Small intestine (tissue), 7 donors: ENCODE results near the gene IQCM. TPM values are rescaled to one million over a fixed set of nuclear protein-coding genes. Genes with fewer than 3 reads are reported as not detected.
"Not testable (repeated sequence)": the region's sequence is repeated elsewhere in the genome, so short reads cannot be mapped to it uniquely, and the experiment has no call there.

Experiments used
- DNase-seq, 2 donors: peaks; one replicate each; pipeline versions ENCODE4 v3.0.0 to v3.0.0-alpha.2; 2013
- FAIRE-seq: peaks from 2 replicates; lab custom pipeline; 2012; peaks lifted over from hg19 to GRCh38; lab: Jason Lieb, UNC
- H3K27ac ChIP-seq, 3 donors: one replicate each; pipeline ENCODE4 v1.5.1; 2013; ENCODE audit warnings: low read length in 2 of 3, mild to moderate bottlenecking in 2 of 3, control low read depth in 1 of 3, inconsistent platforms in 1 of 3, low read depth in 1 of 3, moderate library complexity in 1 of 3
- H3K27me3 ChIP-seq, 3 donors: one replicate each; pipeline ENCODE4 v1.6.1; 2013; ENCODE audit warnings: low read length in 3 of 3, inconsistent platforms in 1 of 3; ENCODE audit not compliant: control insufficient read depth in 3 of 3, insufficient read depth in 3 of 3
- H3K36me3 ChIP-seq, 3 donors: one replicate each; pipeline ENCODE4 v1.6.1; 2013; ENCODE audit warnings: low read length in 3 of 3, inconsistent platforms in 1 of 3, low read depth in 1 of 3, mild to moderate bottlenecking in 1 of 3, moderate library complexity in 1 of 3; ENCODE audit not compliant: control insufficient read depth in 3 of 3, insufficient read depth in 2 of 3
- H3K4me1 ChIP-seq, 3 donors: one replicate each; pipeline ENCODE4 v1.6.1; 2013; ENCODE audit warnings: low read length in 2 of 3, inconsistent platforms in 1 of 3, low read depth in 1 of 3, mild to moderate bottlenecking in 1 of 3, moderate library complexity in 1 of 3; ENCODE audit not compliant: control insufficient read depth in 3 of 3, insufficient read depth in 2 of 3
- H3K4me3 ChIP-seq, 3 donors: one replicate each; pipeline ENCODE4 v1.5.1; 2013; ENCODE audit warnings: low read length in 3 of 3, control low read depth in 1 of 3, inconsistent platforms in 1 of 3, low read depth in 1 of 3, mild to moderate bottlenecking in 1 of 3, moderate library complexity in 1 of 3
- H3K9me3 ChIP-seq, 2 donors: one replicate each; pipeline ENCODE4 v1.6.1; 2013; ENCODE audit warnings: low read depth in 1 of 2, low read length in 1 of 2; ENCODE audit not compliant: control insufficient read depth in 2 of 2, insufficient read depth in 1 of 2
- WGBS, 3 donors: extraction: QIAGEN DNeasy Blood & Tissue Kit; methylation state at CpG; one replicate each; pipeline ENCODE4 v1.1.7; 2013; 5-methylcytosine and 5-hydroxymethylcytosine counted together
- polyA plus RNA-seq, 4 donors: library from polyadenylated mRNA; stranded (reverse) in 3 of 4; unstranded in 1 of 4; fragments of 200-250 nt in 3 of 4; fragments of 120-200 nt in 1 of 4; gene quantifications; one replicate each; pipeline versions ENCODE4 v1.2.1 to v1.2.3, GENCODE V29; 2013
- donor health status: healthy with polysubstance abuse.
- donor health status: control.
- donor health status: control.
- donor health status: Bipolar disorder and iron deficiency.
- donor health status: healthy.

The IQCM gene
- polyA plus RNA-seq, 4 donors, result 0.38 TPM; not detected in 3

DNA sequence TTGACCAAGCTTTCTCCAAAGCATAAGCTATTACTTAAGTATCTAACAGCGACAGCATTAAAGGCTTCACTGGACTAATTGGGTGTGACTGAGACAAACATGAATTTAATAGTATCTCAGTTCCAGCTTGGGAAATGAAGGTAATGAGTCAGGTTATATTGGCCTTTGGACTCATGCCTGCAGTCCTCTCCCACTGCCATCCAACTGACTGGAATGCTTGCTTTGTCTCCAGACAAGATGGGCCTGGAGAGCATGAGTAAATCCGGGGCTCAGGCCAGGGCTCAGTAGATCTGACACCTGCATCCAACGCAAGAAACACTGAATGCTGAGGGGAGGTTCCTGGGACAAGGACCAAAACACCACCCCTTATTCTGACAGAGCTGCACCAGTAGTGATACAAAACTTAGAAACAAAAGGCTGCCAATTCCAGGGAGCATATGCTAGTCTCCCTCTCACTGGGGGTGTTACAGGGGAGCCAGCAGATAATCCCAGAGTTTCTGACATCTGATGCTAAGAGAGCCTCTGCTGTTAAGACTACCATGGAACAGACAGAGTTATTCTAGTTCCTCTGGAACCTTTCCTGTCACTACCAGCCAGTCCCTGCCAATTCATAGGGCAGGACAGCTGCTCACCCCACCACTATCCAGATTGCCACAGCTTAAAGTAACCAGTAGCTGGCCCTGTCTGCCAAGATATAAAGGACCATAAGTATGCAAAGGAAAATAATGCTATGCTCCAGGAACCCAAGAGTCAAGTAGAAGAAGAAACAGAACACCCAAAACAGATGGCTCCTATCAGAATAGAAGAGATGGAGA, 293.8 kb downstream of the IQCM start:
- peak; percentile 36 to 59 for DNase-seq
- Histone ChIP-seq H3K27me3 (no peaks in the 10 kb centered on the region), H3K4me1 (no peaks in the 10 kb centered on the region), H3K27ac (no peak overlapping the region), H3K36me3 (no peaks in the 10 kb centered on the region), H3K4me3 (no peak overlapping the region), H3K9me3 (no peaks in the 10 kb centered on the region)
- WGBS, 3 donors, result 23 to 57% (median 50%) methylated on average over 3 of the region's 3 CpGs
- FAIRE-seq, result no peak

DNA sequence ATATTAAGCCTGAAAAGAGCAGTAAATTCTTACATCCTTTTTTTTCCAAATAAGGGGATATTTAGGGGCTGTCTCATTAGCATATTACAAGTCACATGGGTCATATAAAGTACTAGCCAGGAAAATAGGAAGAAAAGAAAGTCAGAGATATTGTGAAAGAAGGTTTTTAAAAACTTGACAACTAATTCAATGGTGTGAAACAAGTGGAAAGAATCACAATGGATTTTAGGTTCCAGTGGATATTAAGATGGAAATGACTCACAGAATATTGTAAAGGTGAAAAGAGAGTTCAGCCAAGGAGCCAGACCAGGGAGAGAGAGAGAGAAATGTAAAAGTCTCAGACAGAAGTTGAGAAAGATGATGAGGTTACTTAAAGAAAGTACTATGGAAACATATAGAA, 297.2 kb downstream of the IQCM start:
- FAIRE-seq, result no peak
- DNase-seq, result no peak
- Histone ChIP-seq H3K27me3 (no peaks in the 10 kb centered on the region), H3K4me1 (no peaks in the 10 kb centered on the region), H3K4me3 (no peak overlapping the region), H3K27ac (no peak overlapping the region), H3K9me3 (no peaks in the 10 kb centered on the region), H3K36me3 (no peaks in the 10 kb centered on the region)

DNA sequence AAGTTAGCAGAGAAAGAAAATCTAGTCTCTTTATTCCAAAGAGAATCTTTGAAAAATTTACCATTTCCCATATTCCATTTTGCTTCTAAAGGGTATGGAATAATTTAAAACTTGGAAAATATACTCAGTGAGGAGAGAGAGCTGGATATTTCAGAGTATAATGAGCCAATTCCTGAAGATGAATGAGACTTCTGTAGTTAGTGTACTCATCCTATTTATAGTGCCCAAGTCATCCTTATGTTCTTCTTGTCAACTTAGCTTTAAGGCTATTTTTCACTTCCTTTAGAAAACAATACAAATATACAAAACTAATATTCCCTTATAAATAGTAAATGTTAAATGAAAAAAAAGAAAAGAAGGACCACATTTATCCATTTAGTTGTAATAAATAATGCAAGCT, 302.6 kb downstream of the IQCM start:
- H3K4me3 ChIP-seq, result no peak overlapping the region
- no peak overlapping the region for H3K27ac ChIP-seq
- peaks cover 0 to 8% of the 10 kb centered on the region in 2 donors for H3K9me3 ChIP-seq
- no peaks in the 10 kb centered on the region for H3K27me3 ChIP-seq
- FAIRE-seq (no peak), DNase-seq (no peak)
- H3K4me1 ChIP-seq, result no peaks in the 10 kb centered on the region
- H3K36me3 ChIP-seq, result no peaks in the 10 kb centered on the region

DNA sequence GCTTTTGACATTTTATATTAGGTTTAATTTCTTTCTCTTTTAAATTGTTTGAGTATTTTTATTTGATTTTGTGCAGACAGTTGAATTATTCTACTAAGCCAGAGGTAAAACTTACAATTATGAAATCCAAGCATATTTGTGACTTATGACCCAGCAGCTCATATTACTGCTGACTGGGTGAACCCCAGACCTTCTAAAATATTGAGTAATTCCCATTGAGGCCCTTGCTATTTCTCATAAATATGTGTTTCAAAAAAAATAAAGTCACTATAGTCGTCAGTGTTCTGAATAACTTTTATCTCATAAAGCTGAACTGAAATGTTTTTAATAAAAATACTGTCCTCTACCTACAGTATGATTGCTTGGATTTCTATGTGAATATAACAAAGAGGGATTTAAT, 303.1 kb downstream of the IQCM start:
- DNase-seq (no peak), FAIRE-seq (no peak)
- Histone ChIP-seq H3K4me1 (no peaks in the 10 kb centered on the region), H3K9me3 (peaks cover 0 to 13% of the 10 kb centered on the region in 2 donors), H3K27me3 (no peaks in the 10 kb centered on the region), H3K36me3 (no peaks in the 10 kb centered on the region), H3K4me3 (no peak overlapping the region), H3K27ac (no peak overlapping the region)
- 56 to 66% (median 62%) methylated on average over 1 of the region's 1 CpG for WGBS, 3 donors

DNA sequence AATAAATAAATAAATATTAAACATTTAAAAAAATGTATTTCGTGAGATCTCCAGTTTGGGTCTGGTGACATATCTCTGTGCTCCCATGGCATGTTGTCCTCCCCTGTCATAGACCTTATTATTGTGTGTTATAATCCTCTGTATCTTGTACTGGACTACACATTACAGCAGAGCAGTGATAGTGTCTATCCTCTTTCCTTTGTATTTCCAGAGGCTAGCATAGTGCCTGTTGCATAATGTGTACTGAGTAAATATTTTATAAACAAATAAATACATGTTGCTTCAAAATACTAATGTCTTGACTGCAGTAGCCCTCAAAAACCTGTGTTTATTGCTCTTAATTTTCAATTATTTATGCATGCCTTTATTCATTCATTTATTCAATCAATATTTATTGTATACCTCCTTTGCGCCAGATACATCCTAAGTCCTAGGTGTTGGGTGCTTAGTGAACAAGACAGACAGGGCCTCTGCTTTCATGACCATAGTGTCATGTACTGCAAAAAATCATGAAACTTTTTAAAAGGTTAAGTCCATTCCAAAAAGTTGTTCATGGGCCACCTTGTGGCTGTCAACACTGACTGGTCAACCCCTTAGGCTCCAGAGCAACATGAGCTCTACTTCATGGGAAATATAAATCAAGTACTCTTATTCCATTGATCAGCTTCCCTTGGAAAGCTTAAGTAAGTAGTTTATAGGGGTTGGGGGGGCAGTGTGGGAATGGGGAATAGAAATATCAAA, 303.9 kb downstream of the IQCM start:
- Histone ChIP-seq H3K9me3 (peaks cover 0 to 13% of the 10 kb centered on the region in 2 donors), H3K36me3 (no peaks in the 10 kb centered on the region), H3K27ac (no peak overlapping the region), H3K4me1 (no peaks in the 10 kb centered on the region), H3K4me3 (no peak overlapping the region), H3K27me3 (no peaks in the 10 kb centered on the region)
- DNase-seq (no peak), FAIRE-seq (no peak)
- 89 to 93% (median 90%) methylated on average over 2 of the region's 2 CpGs for WGBS, 3 donors

DNA sequence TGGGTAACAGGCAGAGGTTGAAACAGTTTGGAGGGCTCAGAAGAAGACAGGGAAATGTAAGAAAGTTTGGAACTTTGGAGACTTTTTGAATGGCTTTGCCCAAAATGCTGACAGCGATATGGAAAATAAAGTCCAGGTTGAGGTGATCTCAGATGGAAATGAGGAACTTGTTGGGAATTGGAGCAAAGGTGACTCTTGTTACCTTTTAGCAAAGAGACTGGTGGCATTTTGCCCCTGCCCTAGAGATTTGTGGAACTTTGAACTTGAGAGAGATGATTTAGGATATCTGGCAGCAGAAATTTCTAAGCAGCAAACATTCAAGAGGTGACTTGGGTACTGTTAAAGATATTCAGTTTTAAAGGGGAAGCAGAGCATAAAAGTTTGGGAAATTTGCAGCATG, 308.3 kb downstream of the IQCM start:
- not testable (repeated sequence) for FAIRE-seq, H3K27ac ChIP-seq, H3K4me1 ChIP-seq, H3K36me3 ChIP-seq, H3K4me3 ChIP-seq, DNase-seq, H3K27me3 ChIP-seq
- WGBS, 3 donors, result 85 to 100% (median 90%) methylated on average over 1 of the region's 1 CpG
- peaks cover 0 to 13% of the 10 kb centered on the region in 2 donors for H3K9me3 ChIP-seq

DNA sequence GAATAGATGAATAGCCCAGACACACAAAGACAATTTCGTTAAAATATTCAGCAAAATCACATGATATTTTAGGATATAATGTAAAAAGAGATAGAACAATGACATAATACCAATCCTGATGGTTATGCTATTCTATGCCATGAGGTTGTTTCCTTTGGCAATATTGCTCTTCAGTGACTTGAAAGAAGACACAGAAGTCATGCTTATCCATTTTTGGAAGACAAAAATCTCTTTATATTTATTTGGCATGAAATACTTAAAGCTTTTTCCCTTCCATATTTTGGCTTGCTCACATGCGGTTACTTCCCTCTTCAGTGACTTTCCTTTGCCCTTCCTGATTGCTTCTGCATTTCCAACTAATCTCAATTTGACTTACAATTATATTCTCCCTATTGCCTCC, 314.8 kb downstream of the IQCM start:
- FAIRE-seq (no peak), DNase-seq (no peak)
- no peaks in the 10 kb centered on the region for H3K9me3 ChIP-seq
- H3K27ac ChIP-seq, result no peak overlapping the region
- no peaks in the 10 kb centered on the region for H3K36me3 ChIP-seq
- 68 to 75% (median 70%) methylated on average over 2 of the region's 2 CpGs for WGBS, 3 donors
- no peak overlapping the region for H3K4me3 ChIP-seq
- no peaks in the 10 kb centered on the region for H3K4me1 ChIP-seq
- no peaks in the 10 kb centered on the region for H3K27me3 ChIP-seq

DNA sequence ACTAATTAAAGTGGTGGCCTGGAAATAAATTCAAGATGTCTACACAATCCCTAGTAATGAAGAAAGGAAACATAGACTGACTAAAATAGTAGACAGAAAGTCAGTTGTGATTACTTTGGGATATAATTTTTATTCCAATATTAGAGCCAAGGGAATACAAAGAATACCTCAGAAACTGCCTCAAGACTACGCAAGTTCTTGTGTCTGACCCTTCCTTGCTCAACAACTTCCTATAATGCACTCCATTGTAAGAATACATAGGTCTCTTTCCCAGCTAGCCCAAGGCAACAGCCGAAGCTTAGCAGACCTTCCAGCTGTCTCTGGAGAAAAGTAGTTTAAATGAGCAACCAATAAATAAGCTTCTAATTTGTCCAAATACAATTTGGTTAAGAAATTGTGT, 315.9 kb downstream of the IQCM start:
- Histone ChIP-seq H3K27me3 (no peaks in the 10 kb centered on the region), H3K36me3 (no peaks in the 10 kb centered on the region), H3K4me1 (no peaks in the 10 kb centered on the region), H3K27ac (no peak overlapping the region), H3K9me3 (no peaks in the 10 kb centered on the region), H3K4me3 (no peak overlapping the region)
- DNase-seq, result no peak
- WGBS, 3 donors, result 67 to 82% (median 79%) methylated on average over 2 of the region's 2 CpGs
- FAIRE-seq, result peak; percentile 30
